ENCODE measurements around the gene MAP2K6. TPM values are rescaled to one million over a fixed set of nuclear protein-coding genes. Genes with fewer than 3 reads are reported as not detected.

MAP2K6 gene
- total RNA-seq, 1 donor from 2014 or later = 10.1 TPM

DNA sequence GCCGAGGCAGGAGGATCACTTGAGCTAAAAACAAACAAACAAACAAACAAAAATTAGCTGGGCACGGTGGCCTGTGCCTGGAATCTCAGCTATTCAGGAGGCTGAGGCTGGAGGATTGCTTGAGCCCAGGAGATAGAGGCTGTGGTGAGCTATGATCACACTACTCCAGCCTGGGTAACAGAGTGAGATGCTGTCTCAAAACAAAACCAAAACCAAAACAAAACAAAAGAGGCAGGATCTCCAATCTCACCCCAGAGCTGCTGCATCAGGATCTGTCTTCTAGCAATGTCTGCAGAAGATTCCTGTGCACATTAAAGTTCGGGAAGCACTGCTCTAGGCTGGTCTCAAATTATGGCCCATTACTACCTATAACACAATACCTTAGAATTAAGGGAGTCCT lies 43.1 kb downstream of the MAP2K6 start:
- H3K27me3 Mint-ChIP-seq (ENCODE audit: low read depth, unreplicated experiment) = peaks cover 3% of the 10 kb centered on the region
- no peak overlapping the region for H3K4me3 Mint-ChIP-seq (ENCODE audit: unreplicated experiment)
- Histone ChIP-seq H4K20me1 (ENCODE audit: insufficient read depth, low read length) (no peaks in the 10 kb centered on the region), H3K27me3 (ENCODE audit: insufficient read depth, low read length) (no peaks in the 10 kb centered on the region), H3K9me3 (ENCODE audit: insufficient read depth, low read depth, low read length) (no peaks in the 10 kb centered on the region), H3K4me3 (ENCODE audit: insufficient read depth, low read depth, low read length) (no peak overlapping the region), H3K36me3 (ENCODE audit: insufficient read depth, low read length) (no peaks in the 10 kb centered on the region), H3K4me1 (ENCODE audit: insufficient read depth, low read length) (no peaks in the 10 kb centered on the region), H2AFZ (ENCODE audit: low read depth, low read length) (no peak overlapping the region), H3K4me2 (ENCODE audit: low read length) (no peak overlapping the region), H3K9ac (ENCODE audit: low read length) (no peak overlapping the region), H3K79me2 (ENCODE audit: insufficient read depth, low read length) (no peaks in the 10 kb centered on the region), H3K27ac (ENCODE audit: low read depth, low read length) (no peak overlapping the region)
- TF ChIP-seq EZH2 (IDR thresholded peaks at IDR 0.05; ENCODE audit: insufficient read depth, low read length) = no peak
- TF ChIP-seq CTCF (IDR thresholded peaks at IDR 0.05; ENCODE audit: insufficient read depth, low read depth, low read length) = no peak
- H3K4me1 Mint-ChIP-seq (ENCODE audit: low read depth, unreplicated experiment) = no peaks in the 10 kb centered on the region
- H3K36me3 Mint-ChIP-seq (ENCODE audit: low read depth, unreplicated experiment) = no peaks in the 10 kb centered on the region
- no peak for DNase-seq (ENCODE audit: low read depth)
- FAIRE-seq = no peak
- peaks cover 3% of the 10 kb centered on the region for H3K9me3 Mint-ChIP-seq (ENCODE audit: unreplicated experiment)
- no peak overlapping the region for H3K27ac Mint-ChIP-seq (ENCODE audit: unreplicated experiment)

- H3K9ac ChIP-seq (ENCODE audit: low read length) = no peak overlapping the region
- no peak overlapping the region for H3K27ac ChIP-seq (ENCODE audit: low read depth, low read length)
- H3K27me3 ChIP-seq (ENCODE audit: insufficient read depth, low read length) = no peaks in the 10 kb centered on the region
- no peaks in the 10 kb centered on the region for H3K79me2 ChIP-seq (ENCODE audit: insufficient read depth, low read length)
- no peak overlapping the region for H3K4me2 ChIP-seq (ENCODE audit: low read length)
- no peaks in the 10 kb centered on the region for H3K4me1 ChIP-seq (ENCODE audit: insufficient read depth, low read length)
- no peak overlapping the region for H3K4me3 Mint-ChIP-seq (ENCODE audit: unreplicated experiment)
- H3K27ac Mint-ChIP-seq (ENCODE audit: unreplicated experiment) = no peak overlapping the region
- no peak overlapping the region for H2AFZ ChIP-seq (ENCODE audit: low read depth, low read length)
- no peaks in the 10 kb centered on the region for H4K20me1 ChIP-seq (ENCODE audit: insufficient read depth, low read length)
- DNase-seq (ENCODE audit: low read depth) = no peak
- FAIRE-seq = no peak
- H3K36me3 Mint-ChIP-seq (ENCODE audit: low read depth, unreplicated experiment) = no peaks in the 10 kb centered on the region
- H3K9me3 ChIP-seq (ENCODE audit: insufficient read depth, low read depth, low read length) = no peaks in the 10 kb centered on the region
- peaks cover 1% of the 10 kb centered on the region for H3K4me1 Mint-ChIP-seq (ENCODE audit: low read depth, unreplicated experiment)
- H3K27me3 Mint-ChIP-seq (ENCODE audit: low read depth, unreplicated experiment) = peaks cover 3% of the 10 kb centered on the region
- no peak overlapping the region for H3K4me3 ChIP-seq (ENCODE audit: insufficient read depth, low read depth, low read length)
- H3K9me3 Mint-ChIP-seq (ENCODE audit: unreplicated experiment) = peaks cover 3% of the 10 kb centered on the region
- H3K36me3 ChIP-seq (ENCODE audit: insufficient read depth, low read length) = no peaks in the 10 kb centered on the region
- no peak for TF ChIP-seq CTCF (IDR thresholded peaks at IDR 0.05; ENCODE audit: insufficient read depth, low read depth, low read length)
- no peak for TF ChIP-seq EZH2 (IDR thresholded peaks at IDR 0.05; ENCODE audit: insufficient read depth, low read length)
Observed at GRCh38 chr17:69460963-69461922, 46.7 kb downstream of the MAP2K6 start.

- peaks cover 3% of the 10 kb centered on the region for H3K27me3 Mint-ChIP-seq (ENCODE audit: low read depth, unreplicated experiment)
- Histone ChIP-seq H3K4me3 (ENCODE audit: insufficient read depth, low read depth, low read length) (no peak overlapping the region), H3K9me3 (ENCODE audit: insufficient read depth, low read depth, low read length) (no peaks in the 10 kb centered on the region), H3K9ac (ENCODE audit: low read length) (no peak overlapping the region), H3K4me2 (ENCODE audit: low read length) (no peak overlapping the region), H3K36me3 (ENCODE audit: insufficient read depth, low read length) (no peaks in the 10 kb centered on the region), H4K20me1 (ENCODE audit: insufficient read depth, low read length) (no peaks in the 10 kb centered on the region), H3K4me1 (ENCODE audit: insufficient read depth, low read length) (no peaks in the 10 kb centered on the region), H2AFZ (ENCODE audit: low read depth, low read length) (no peak overlapping the region), H3K27ac (ENCODE audit: low read depth, low read length) (no peak overlapping the region), H3K79me2 (ENCODE audit: insufficient read depth, low read length) (no peaks in the 10 kb centered on the region), H3K27me3 (ENCODE audit: insufficient read depth, low read length) (no peaks in the 10 kb centered on the region)
- H3K9me3 Mint-ChIP-seq (ENCODE audit: unreplicated experiment) = peaks cover 3% of the 10 kb centered on the region
- no peak for DNase-seq (ENCODE audit: low read depth)
- no peak for TF ChIP-seq EZH2 (IDR thresholded peaks at IDR 0.05; ENCODE audit: insufficient read depth, low read length)
- TF ChIP-seq CTCF (IDR thresholded peaks at IDR 0.05; ENCODE audit: insufficient read depth, low read depth, low read length) = no peak
- H3K4me3 Mint-ChIP-seq (ENCODE audit: unreplicated experiment) = no peak overlapping the region
- H3K4me1 Mint-ChIP-seq (ENCODE audit: low read depth, unreplicated experiment) = peaks cover 8% of the 10 kb centered on the region
- FAIRE-seq = no peak
- H3K36me3 Mint-ChIP-seq (ENCODE audit: low read depth, unreplicated experiment) = no peaks in the 10 kb centered on the region
- H3K27ac Mint-ChIP-seq (ENCODE audit: unreplicated experiment) = no peak overlapping the region
Observed at GRCh38 chr17:69461951-69462369, 47.5 kb downstream of the MAP2K6 start.

Measured in astrocyte (in vitro differentiated cells and primary cell).